ENCODE data around the gene MAJIN. TPM values are rescaled to one million over a fixed set of nuclear protein-coding genes. Genes with fewer than 3 reads are reported as not detected.
"Not testable (repeated sequence)": the region's sequence is repeated elsewhere in the genome, so short reads cannot be mapped to it uniquely, and the experiment has no call there.

MAJIN gene
- total RNA-seq, 1 donor from 2014 or later, result not detected

GRCh38 chr11:65008873-65009272 is 37.0 kb upstream of the MAJIN start:
- H3K9me3 ChIP-seq, result no peaks in the 10 kb centered on the region
- no peaks in the 10 kb centered on the region for H3K27me3 ChIP-seq
- intact Hi-C loops (cut with DNase I), result no loop called here
- no peak overlapping the region for H3K27ac ChIP-seq
- TF ChIP-seq POLR2A (IDR thresholded peaks at IDR 0.05), result no peak
- no peak for TF ChIP-seq CTCF (IDR thresholded peaks at IDR 0.05)
- no peak for TF ChIP-seq POLR2AphosphoS5 (IDR thresholded peaks at IDR 0.05; ENCODE audit: insufficient read depth in 1 of 2, low read depth in 1 of 2)
- no peak overlapping the region for H3K4me3 ChIP-seq
- H3K4me1 ChIP-seq, result peaks cover 6% of the 10 kb centered on the region
- no peaks in the 10 kb centered on the region for H3K36me3 ChIP-seq
- no peak for DNase-seq (ENCODE audit: extremely low spot score in 2 of 2)

- no peak for TF ChIP-seq POLR2A (IDR thresholded peaks at IDR 0.05)
- no peak for TF ChIP-seq CTCF (IDR thresholded peaks at IDR 0.05)
- no peak for TF ChIP-seq POLR2AphosphoS5 (IDR thresholded peaks at IDR 0.05; ENCODE audit: insufficient read depth in 1 of 2, low read depth in 1 of 2)
- Histone ChIP-seq H3K36me3 (no peaks in the 10 kb centered on the region), H3K27me3 (no peaks in the 10 kb centered on the region), H3K27ac (no peak overlapping the region), H3K9me3 (no peaks in the 10 kb centered on the region), H3K4me1 (peaks cover 3% of the 10 kb centered on the region), H3K4me3 (no peak overlapping the region)
- DNase-seq (ENCODE audit: extremely low spot score in 2 of 2), result no peak
- intact Hi-C loops (cut with DNase I), result no loop called here
Measured at GRCh38 chr11:65008016-65008415, 36.1 kb upstream of the MAJIN start.

GRCh38 chr11:65003968-65004367 is 32.1 kb upstream of the MAJIN start:
- H3K27ac ChIP-seq; H3K36me3 ChIP-seq; H3K4me3 ChIP-seq; DNase-seq (ENCODE audit: extremely low spot score in 2 of 2); H3K4me1 ChIP-seq; H3K9me3 ChIP-seq; intact Hi-C loops (cut with DNase I); H3K27me3 ChIP-seq: not testable (repeated sequence)

DNA sequence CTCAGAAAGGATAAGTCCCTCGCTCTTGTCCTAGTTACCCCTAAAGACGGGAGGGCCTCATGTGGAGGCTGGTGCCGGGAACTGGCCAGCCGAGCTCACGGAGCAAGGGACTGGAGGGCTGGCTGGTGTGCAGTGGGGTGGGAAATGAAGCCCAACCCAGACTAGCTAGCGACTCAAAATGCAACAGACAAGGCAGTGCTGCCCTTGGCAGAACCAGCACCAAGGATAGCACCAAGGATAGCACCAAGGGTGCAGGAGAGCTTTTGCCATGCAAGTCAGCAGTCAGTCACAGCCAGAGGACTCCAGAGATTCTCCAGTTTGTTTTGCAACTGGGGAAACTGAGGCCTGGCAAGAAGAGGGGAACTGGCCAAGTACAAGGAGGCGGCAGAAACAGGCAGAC is 31.4 kb upstream of the MAJIN start:
- H3K27ac ChIP-seq, result no peak overlapping the region
- H3K4me3 ChIP-seq, result no peak overlapping the region
- no peaks in the 10 kb centered on the region for H3K9me3 ChIP-seq
- no peaks in the 10 kb centered on the region for H3K36me3 ChIP-seq
- H3K27me3 ChIP-seq, result no peaks in the 10 kb centered on the region
- TF ChIP-seq POLR2A (IDR thresholded peaks at IDR 0.05), result no peak
- TF ChIP-seq POLR2AphosphoS5 (IDR thresholded peaks at IDR 0.05; ENCODE audit: insufficient read depth in 1 of 2, low read depth in 1 of 2), result no peak
- TF ChIP-seq CTCF (IDR thresholded peaks at IDR 0.05), result no peak
- intact Hi-C loops (cut with DNase I), result no loop called here
- no peak for DNase-seq (ENCODE audit: extremely low spot score in 2 of 2)
- H3K4me1 ChIP-seq, result no peaks in the 10 kb centered on the region

GRCh38 chr11:65002706-65003105 is 30.8 kb upstream of the MAJIN start:
- H3K27ac ChIP-seq, result no peak overlapping the region

More at GRCh38 chr11:65002706-65003105, 30.8 kb upstream of the MAJIN start:
- Histone ChIP-seq H3K9me3 (no peaks in the 10 kb centered on the region), H3K27me3 (no peaks in the 10 kb centered on the region), H3K4me1 (no peaks in the 10 kb centered on the region), H3K4me3 (no peak overlapping the region), H3K36me3 (no peaks in the 10 kb centered on the region)
- TF ChIP-seq POLR2AphosphoS5 (IDR thresholded peaks at IDR 0.05; ENCODE audit: insufficient read depth in 1 of 2, low read depth in 1 of 2) (no peak), POLR2A (IDR thresholded peaks at IDR 0.05) (no peak), CTCF (IDR thresholded peaks at IDR 0.05) (no peak)
- no peak for DNase-seq (ENCODE audit: extremely low spot score in 2 of 2)
- intact Hi-C loops (cut with DNase I), result no loop called here
